ENCODE data around the gene SHE.
"Not testable (repeated sequence)": the region's sequence is repeated elsewhere in the genome, so short reads cannot be mapped to it uniquely, and the experiment has no call there.

SHE gene

GRCh38 chr1:154547105-154547732 is 45.0 kb upstream of the SHE start:
- TF ChIP-seq NFRKB (IDR thresholded peaks at IDR 0.05): no peak
- no peak for DNase-seq (ENCODE audit: extremely low spot score)
- POLR2A ChIA-PET: interaction anchor here (0.9 kb wide), 1 partner anchor 8 kb away, joined by 3 read pairs; no protein-coding TSS in a partner anchor
- CTCF ChIA-PET: interaction anchor here (0.6 to 2.7 kb wide), 26 partner anchors 8 to 221 kb away, joined by 3 to 47 read pairs (median 4); partner anchors contain the start of gene ATP8B2

GRCh38 chr1:154546264-154547063 is 44.3 kb upstream of the SHE start:
- peak; percentile 89 for DNase-seq (ENCODE audit: extremely low spot score)
- TF ChIP-seq ARNT (IDR thresholded peaks at IDR 0.05) (no peak), FOXM1 (IDR thresholded peaks at IDR 0.05; ENCODE audit: borderline replicate concordance) (no peak)
- POLR2A ChIA-PET: interaction anchor here (0.9 kb wide), 1 partner anchor 9 kb away, joined by 3 read pairs; no protein-coding TSS in a partner anchor
- CTCF ChIA-PET: interaction anchor here (0.6 to 2.7 kb wide), 26 partner anchors 9 to 266 kb away, joined by 3 to 47 read pairs (median 4); partner anchors contain the start of gene ATP8B2

- DNase-seq (ENCODE audit: extremely low spot score): no peak
- POLR2A ChIA-PET: interaction anchor here (1.1 kb wide), 1 partner anchor 17 kb away, joined by 3 read pairs; no protein-coding TSS in a partner anchor
- TF ChIP-seq FOXK2 (IDR thresholded peaks at IDR 0.05): no peak
- TF ChIP-seq L3MBTL2 (conservative IDR thresholded peaks at IDR 0.05): no peak
- TF ChIP-seq SP1 (IDR thresholded peaks at IDR 0.05): no peak
- TF ChIP-seq SUZ12 (IDR thresholded peaks at IDR 0.05): no peak
- TF ChIP-seq ZNF384 (IDR thresholded peaks at IDR 0.05): no peak
- TF ChIP-seq HDGF (IDR thresholded peaks at IDR 0.05; ENCODE audit: borderline replicate concordance): no peak
- TF ChIP-seq FOXA1 (IDR thresholded peaks at IDR 0.05): no peak
- TF ChIP-seq PKNOX1 (IDR thresholded peaks at IDR 0.05): no peak
- CTCF ChIA-PET: no interaction called here
Observed at GRCh38 chr1:154541231-154541630, 39.0 kb upstream of the SHE start.

DNA sequence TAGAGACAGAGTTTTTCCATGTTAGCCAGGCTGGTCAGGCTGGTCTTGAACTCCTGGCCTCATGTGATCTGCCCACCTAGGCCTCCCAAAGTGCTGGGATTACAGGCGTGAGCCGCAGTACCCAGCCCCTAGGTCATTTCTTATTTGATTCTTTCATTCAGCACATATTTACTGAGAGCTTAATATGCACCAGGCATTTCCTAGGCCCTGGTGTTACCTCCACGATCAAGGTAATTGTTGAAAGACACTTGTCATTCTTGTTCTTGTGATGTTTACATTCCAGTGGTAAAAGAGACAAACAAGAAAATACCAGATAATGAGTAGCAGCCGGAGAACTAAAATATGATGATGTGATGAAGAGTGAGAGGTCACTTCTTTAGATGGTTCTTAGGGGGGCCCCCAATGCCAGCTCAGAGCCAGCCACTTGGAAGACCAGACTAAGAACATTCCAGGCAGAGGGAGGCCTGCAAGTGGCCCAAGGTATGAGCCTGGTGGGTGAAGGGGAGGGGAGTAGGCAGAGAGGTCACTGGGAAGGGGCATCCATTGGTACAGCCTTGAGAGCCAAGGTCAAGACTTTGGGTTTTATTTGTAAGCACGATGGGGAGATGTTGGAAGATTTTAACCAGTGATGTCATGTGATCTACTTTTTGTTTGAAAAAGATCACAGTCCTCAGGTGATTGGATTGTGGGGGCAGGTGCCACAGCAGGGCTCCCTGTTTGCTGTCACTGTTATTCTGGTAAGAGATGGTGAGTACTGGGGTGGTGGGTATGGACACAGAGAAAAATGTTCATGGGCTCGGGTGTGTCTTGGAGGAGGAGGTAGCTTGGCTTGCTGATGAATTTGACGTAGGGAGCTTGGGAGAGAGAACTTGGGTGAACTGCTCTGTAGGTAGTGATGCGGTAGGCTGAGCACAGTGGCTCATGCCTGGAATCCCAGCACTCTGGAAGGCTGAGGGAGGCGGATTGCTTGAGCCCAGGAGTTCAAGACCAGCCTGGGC is 37.6 kb upstream of the SHE start:
- no peak for DNase-seq (ENCODE audit: extremely low spot score)
- ChIA-PET POLR2A (no interaction called here), CTCF (no interaction called here)
- no peak for TF ChIP-seq ARNT (IDR thresholded peaks at IDR 0.05)

- TF ChIP-seq PKNOX1 (IDR thresholded peaks at IDR 0.05) (no peak), SUZ12 (IDR thresholded peaks at IDR 0.05) (no peak), FOXA1 (IDR thresholded peaks at IDR 0.05) (no peak), HDGF (IDR thresholded peaks at IDR 0.05; ENCODE audit: borderline replicate concordance) (no peak), ELF4 (IDR thresholded peaks at IDR 0.05) (no peak), BHLHE40 (IDR thresholded peaks at IDR 0.05; ENCODE audit: borderline replicate concordance) (no peak), ZNF384 (IDR thresholded peaks at IDR 0.05) (no peak), TARDBP (IDR thresholded peaks at IDR 0.05) (no peak), FOXM1 (IDR thresholded peaks at IDR 0.05; ENCODE audit: borderline replicate concordance) (no peak), ARNT (IDR thresholded peaks at IDR 0.05) (no peak), FOXK2 (IDR thresholded peaks at IDR 0.05) (no peak)
- ChIA-PET POLR2A (no interaction called here), CTCF (no interaction called here)
- no peak for DNase-seq (ENCODE audit: extremely low spot score)
Observed at GRCh38 chr1:154536570-154536969, 34.4 kb upstream of the SHE start.

DNA sequence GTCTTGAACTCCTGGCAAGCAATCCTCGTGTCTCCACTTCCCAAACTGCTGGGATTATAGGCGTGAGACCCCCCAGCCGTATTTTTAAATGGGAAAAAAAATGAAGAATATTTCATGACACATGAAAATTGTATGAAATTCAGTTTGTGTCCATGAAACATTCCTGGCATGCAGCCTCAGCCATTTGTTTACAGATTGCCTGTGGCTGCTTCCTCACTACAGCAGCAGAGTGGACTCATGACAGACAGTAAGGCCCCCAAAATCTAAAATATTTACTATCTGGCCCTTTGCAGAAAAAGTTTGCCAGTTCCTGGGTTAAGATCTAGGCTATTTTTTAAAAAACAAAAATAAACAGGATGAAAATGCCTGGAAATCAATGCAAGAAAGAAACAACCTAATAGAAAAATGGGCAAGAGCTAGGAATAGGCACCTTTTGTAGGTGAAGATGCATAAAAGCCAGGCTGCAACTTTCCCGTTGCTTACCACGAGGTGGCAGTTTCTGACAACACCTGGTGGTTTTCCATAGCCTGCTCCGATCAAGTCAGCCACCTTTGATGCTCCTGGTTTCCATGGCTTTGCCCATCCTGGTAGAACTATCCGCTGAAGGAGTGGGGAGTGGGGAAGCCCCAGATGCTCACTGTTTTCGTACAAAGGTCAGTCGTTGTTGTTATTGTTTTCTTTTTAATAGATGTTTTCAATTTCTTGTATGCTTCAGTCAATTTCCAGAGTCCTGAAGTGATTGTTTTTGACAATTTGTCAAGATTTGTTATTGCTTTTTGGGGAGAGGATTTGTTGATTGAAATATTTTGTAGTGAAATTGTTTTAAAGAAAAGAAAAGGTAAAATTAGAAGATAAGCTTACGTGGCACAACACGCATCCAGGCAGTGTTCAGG is 32.0 kb upstream of the SHE start:
- peak; percentile 78 for DNase-seq (ENCODE audit: extremely low spot score)
- ChIA-PET CTCF (interaction anchor here (2.0 kb wide), 1 partner anchor 13 kb away, joined by 9 read pairs; no protein-coding TSS in a partner anchor), POLR2A (no interaction called here)
- TF ChIP-seq FOXM1 (IDR thresholded peaks at IDR 0.05; ENCODE audit: borderline replicate concordance): no peak
- TF ChIP-seq ZNF384 (IDR thresholded peaks at IDR 0.05): no peak
- no peak for TF ChIP-seq FOXK2 (IDR thresholded peaks at IDR 0.05)
- no peak for TF ChIP-seq TARDBP (IDR thresholded peaks at IDR 0.05)
- no peak for TF ChIP-seq ARNT (IDR thresholded peaks at IDR 0.05)
- TF ChIP-seq CTBP1 (IDR thresholded peaks at IDR 0.05; ENCODE audit: borderline replicate concordance): no peak
- no peak for TF ChIP-seq SUZ12 (IDR thresholded peaks at IDR 0.05)
- no peak for TF ChIP-seq FOXA1 (IDR thresholded peaks at IDR 0.05)
- TF ChIP-seq PKNOX1 (IDR thresholded peaks at IDR 0.05): no peak
- TF ChIP-seq ELF4 (IDR thresholded peaks at IDR 0.05): no peak
- no peak for TF ChIP-seq SP1 (IDR thresholded peaks at IDR 0.05)
- TF ChIP-seq BHLHE40 (IDR thresholded peaks at IDR 0.05; ENCODE audit: borderline replicate concordance): no peak
- no peak for TF ChIP-seq LEF1 (IDR thresholded peaks at IDR 0.05; ENCODE audit: borderline replicate concordance)
- TF ChIP-seq NFRKB (IDR thresholded peaks at IDR 0.05): no peak
- TF ChIP-seq HDGF (IDR thresholded peaks at IDR 0.05; ENCODE audit: borderline replicate concordance): no peak

- CTCF ChIA-PET: interaction anchor here (0.6 to 1.6 kb wide), 2 partner anchors 15 to 530 kb away, joined by 3 to 5 read pairs; no protein-coding TSS in a partner anchor
- DNase-seq (ENCODE audit: extremely low spot score); POLR2A ChIA-PET: not testable (repeated sequence)
Observed at GRCh38 chr1:154531950-154532349, 29.7 kb upstream of the SHE start.

Measured in HEK293T (cell line).